Duodenal mucosa (tissue), 2 donors: ENCODE measurements around the gene MBL2.

Experiments used
- H3K27ac ChIP-seq: one replicate; pipeline ENCODE4 v1.7.0; 2013; ENCODE audit warnings: low read depth, low read length
- H3K27me3 ChIP-seq, 2 donors: one replicate each; pipeline ENCODE4 v1.7.0; 2013; ENCODE audit warnings: low read length in 2 of 2, control low read depth in 1 of 2; ENCODE audit not compliant: insufficient read depth in 2 of 2, control insufficient read depth in 1 of 2
- H3K36me3 ChIP-seq, 2 donors: one replicate each; pipeline ENCODE4 v1.7.0; 2013; ENCODE audit warnings: low read length in 2 of 2, control low read depth in 1 of 2; ENCODE audit not compliant: insufficient read depth in 2 of 2, control insufficient read depth in 1 of 2
- H3K4me1 ChIP-seq, 2 donors: one replicate each; pipeline ENCODE4 v1.7.0; 2013; ENCODE audit warnings: low read length in 2 of 2, control low read depth in 1 of 2; ENCODE audit not compliant: insufficient read depth in 2 of 2, control insufficient read depth in 1 of 2
- H3K4me3 ChIP-seq, 2 donors: one replicate each; pipeline ENCODE4 v1.7.0; 2013; ENCODE audit warnings: low read length in 2 of 2, low read depth in 1 of 2
- H3K9ac ChIP-seq, 2 donors: one replicate each; pipeline ENCODE4 v1.7.0; 2013; ENCODE audit warnings: low read length in 2 of 2, low read depth in 1 of 2
- H3K9me3 ChIP-seq, 2 donors: one replicate each; pipeline ENCODE4 v1.7.0; 2013; ENCODE audit warnings: low read length in 2 of 2, control low read depth in 1 of 2; ENCODE audit not compliant: control insufficient read depth in 1 of 2

The MBL2 gene

DNA sequence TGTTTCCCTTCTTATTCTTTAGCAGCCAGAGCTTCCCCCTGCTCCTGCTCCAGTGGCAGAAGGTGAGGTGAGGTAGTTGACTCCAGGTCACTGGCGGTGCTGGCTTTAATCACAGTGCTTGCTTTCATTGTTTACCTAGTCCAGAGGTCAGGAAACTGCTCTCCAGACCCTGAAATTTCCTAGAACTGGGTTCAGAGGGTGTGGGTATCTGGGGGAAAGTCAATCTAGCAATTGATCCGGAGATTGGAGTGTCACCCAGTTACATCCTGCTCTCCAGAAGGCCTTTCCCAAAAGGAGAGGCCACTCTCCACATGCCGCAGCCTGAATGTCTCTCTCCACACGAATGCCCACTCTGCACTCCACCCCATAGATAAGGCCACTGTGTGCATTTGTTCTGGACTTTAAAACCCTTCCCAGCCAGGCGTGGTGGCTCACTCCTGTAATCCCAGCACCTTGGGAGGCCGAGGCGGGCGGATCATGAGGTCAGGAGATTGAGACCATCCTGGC lies 2.1 kb upstream of the MBL2 start:
- Histone ChIP-seq H3K9ac (no peak overlapping the region), H3K4me3 (no peak overlapping the region), H3K9me3 (no peaks in the 10 kb centered on the region), H3K36me3 (no peaks in the 10 kb centered on the region), H3K4me1 (peaks cover 16 to 17% of the 10 kb centered on the region in 2 donors), H3K27me3 (no peaks in the 10 kb centered on the region), H3K27ac (no peak overlapping the region)

DNA sequence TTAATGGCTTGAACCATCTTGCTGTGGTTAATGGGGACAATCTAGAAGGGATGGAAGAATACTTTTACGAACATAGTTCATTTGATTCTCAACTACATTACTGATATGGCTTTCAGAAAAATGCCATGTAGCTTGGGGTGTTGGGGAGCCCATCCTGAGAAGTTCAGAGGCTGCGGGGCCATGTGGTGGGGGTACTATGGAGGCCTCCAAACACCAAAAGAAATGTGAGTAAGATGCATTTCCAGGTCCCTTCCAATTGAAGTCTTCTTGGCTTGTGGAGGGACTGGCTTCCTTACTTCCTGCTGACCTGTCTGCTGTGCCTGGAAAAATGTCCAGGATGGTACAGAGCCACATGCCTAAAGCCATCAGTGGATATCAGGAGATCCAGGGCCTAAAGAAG lies 1.6 kb upstream of the MBL2 start:
- H3K4me1 ChIP-seq: peaks cover 16 to 17% of the 10 kb centered on the region in 2 donors
- no peaks in the 10 kb centered on the region for H3K27me3 ChIP-seq
- H3K9me3 ChIP-seq: no peaks in the 10 kb centered on the region
- H3K4me3 ChIP-seq: no peak overlapping the region
- no peaks in the 10 kb centered on the region for H3K36me3 ChIP-seq
- H3K9ac ChIP-seq: no peak overlapping the region
- H3K27ac ChIP-seq: no peak overlapping the region

DNA sequence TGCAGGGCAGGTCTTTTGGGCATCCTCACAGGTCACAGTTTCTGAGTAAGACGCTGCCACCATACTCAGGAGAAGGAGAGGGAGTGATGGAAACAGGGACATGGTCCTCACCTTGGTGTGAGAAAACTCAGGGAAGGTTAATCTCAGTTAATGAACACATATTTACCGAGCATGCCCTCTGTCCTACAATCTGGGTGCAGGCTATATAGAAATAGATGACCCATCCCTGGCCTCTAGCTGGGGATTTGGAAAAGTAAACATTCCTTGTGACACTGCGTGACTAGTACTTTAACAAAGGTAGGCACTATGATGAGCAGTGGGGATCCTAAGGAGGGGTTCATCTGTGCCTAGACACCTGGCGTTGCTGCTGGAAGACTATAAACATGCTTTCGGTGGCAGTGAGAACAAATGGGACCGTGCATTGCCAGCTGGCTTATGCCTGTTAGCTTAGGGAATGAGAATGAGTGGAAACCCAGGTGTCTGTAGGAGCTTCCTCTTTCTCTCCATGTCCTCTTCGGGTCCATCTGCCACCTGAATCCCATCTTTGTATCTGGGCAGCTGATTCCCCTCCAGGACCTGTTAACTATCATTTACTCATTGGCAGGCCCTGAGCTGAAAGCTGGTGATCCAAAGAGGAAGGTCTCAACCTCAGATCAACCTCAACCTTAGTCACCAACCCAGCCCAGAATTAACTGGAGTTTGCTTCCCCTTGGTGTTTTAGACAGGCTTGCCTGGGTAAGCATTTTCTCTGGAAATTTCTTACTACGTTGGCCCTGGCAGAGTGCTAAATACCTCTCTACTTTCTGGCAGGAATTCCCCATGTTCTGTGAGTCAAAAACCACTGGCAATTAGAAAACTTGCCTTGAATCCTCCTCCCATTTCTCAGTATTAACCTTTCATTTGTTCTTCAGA lies 794 bp downstream of the MBL2 start:
- H3K4me1 ChIP-seq: peaks cover 16 to 17% of the 10 kb centered on the region in 2 donors
- no peak overlapping the region for H3K9ac ChIP-seq
- H3K9me3 ChIP-seq: no peaks in the 10 kb centered on the region
- H3K4me3 ChIP-seq: no peak overlapping the region
- no peak overlapping the region for H3K27ac ChIP-seq
- H3K36me3 ChIP-seq: no peaks in the 10 kb centered on the region
- no peaks in the 10 kb centered on the region for H3K27me3 ChIP-seq

DNA sequence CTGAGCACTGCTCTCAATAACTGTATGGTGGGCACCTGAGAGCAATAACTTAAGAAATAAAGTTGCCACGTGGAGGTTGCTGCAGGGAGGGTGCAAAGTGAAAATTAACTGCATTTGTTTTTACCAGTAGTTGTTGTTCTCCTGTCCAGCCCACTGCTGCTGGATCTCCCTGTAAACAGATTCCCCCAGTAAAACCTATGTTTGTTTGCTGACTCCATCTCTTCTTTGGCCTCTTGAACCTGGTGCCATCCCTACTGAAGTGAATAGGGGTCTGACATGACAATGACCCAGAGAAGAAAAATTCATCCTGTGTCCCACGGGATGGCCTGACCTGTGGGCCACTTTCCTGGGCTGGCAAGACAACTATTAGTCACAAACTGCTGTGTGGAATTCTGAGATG lies 1.7 kb downstream of the MBL2 start:
- no peak overlapping the region for H3K9ac ChIP-seq
- no peaks in the 10 kb centered on the region for H3K9me3 ChIP-seq
- peaks cover 16 to 17% of the 10 kb centered on the region in 2 donors for H3K4me1 ChIP-seq
- no peak overlapping the region for H3K4me3 ChIP-seq
- no peaks in the 10 kb centered on the region for H3K36me3 ChIP-seq
- H3K27me3 ChIP-seq: no peaks in the 10 kb centered on the region
- no peak overlapping the region for H3K27ac ChIP-seq

DNA sequence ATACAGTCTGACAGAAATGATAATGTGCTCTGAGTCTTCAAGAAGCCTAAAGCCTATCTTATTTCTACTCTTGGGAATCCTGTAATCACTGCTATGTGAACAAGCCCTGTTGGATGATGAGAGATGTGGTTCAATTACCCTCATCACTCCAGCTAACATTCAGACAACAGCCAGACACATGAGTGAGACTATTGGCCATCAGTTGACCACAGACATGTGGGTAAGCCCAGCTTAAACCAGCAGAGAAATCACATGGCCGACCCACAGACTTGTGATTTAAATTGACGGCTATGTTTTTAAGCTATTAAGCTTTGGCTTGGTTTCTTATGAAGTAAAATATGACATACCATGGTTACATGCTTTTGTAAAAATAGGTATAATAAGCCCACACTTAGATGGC lies 2.6 kb downstream of the MBL2 start:
- no peaks in the 10 kb centered on the region for H3K36me3 ChIP-seq
- H3K9me3 ChIP-seq: no peaks in the 10 kb centered on the region
- no peak overlapping the region for H3K9ac ChIP-seq
- no peak overlapping the region for H3K27ac ChIP-seq
- no peak overlapping the region for H3K4me3 ChIP-seq
- H3K27me3 ChIP-seq: no peaks in the 10 kb centered on the region
- H3K4me1 ChIP-seq: peaks cover 10 to 13% of the 10 kb centered on the region in 2 donors

DNA sequence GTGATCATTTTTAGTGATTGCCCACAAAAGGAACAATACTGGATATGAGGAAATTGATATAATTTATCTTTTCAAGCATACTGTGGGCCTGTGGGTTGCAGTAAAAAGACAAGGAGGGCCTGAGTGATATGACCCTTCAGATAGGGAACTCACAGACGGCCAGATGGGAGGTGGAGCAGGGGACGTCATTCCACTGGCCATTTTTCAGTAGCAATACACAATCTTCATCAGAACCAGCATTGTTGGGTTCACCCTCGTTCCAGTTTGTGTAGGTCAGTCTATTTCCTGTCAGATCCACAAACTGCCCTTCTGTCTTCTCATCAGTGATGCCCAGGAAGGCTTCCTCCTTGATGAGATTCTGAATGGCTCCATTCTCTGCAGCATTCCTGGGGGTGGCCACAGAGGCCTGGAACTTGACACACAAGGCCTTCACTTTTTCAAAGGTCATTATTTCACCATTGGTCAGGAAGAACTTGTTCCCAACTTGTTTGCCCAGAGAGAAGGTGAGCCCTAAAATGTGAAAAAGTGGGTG lies 4.5 kb downstream of the MBL2 start:
- H3K4me1 ChIP-seq: no peaks in the 10 kb centered on the region
- H3K4me3 ChIP-seq: no peak overlapping the region
- H3K36me3 ChIP-seq: no peaks in the 10 kb centered on the region
- H3K27me3 ChIP-seq: no peaks in the 10 kb centered on the region
- H3K27ac ChIP-seq: no peak overlapping the region
- H3K9ac ChIP-seq: no peak overlapping the region
- H3K9me3 ChIP-seq: no peaks in the 10 kb centered on the region

DNA sequence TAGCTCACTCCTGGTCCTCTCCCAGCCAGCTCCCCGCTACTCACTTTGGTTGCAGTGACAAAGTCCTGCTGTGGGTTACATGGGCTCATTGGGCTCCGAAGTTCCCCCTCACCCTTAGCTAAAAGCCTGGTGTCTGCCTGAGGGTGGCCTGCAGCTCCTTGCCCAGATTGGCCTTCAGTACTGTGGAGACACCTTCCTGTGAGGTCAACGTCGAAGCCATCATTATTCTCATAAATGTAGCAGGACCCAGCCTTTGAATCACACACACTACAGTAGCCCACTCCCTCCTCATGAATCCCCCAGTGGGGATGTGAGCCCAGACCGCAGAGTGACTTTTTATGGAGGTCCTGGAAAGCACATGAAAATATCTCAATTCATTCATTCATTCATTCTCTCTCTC lies 10.5 kb downstream of the MBL2 start:
- Histone ChIP-seq H3K27ac (no peak overlapping the region), H3K9me3 (no peaks in the 10 kb centered on the region), H3K4me3 (no peak overlapping the region), H3K36me3 (no peaks in the 10 kb centered on the region), H3K27me3 (no peaks in the 10 kb centered on the region), H3K4me1 (no peaks in the 10 kb centered on the region), H3K9ac (no peak overlapping the region)

DNA sequence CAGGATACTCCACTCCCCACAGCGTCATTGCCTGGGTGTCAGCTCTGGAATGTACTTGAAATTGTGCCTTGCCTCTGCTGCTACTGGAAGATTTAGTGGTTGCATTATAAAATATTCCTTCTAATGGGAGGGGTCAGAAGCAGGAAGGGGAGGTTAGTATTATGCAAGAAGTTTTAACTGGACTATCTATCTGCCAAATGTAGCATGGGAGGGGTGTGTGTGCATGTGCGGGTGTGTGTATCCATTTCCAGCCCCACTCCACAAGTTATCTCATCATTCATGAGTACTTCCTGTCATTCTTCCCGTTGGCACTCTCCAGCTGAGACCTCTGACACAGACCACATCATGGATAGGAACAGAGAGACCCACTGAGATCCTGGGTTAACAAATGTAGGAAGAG lies 13.4 kb downstream of the MBL2 start:
- no peak overlapping the region for H3K4me3 ChIP-seq
- H3K27ac ChIP-seq: no peak overlapping the region
- no peak overlapping the region for H3K9ac ChIP-seq
- no peaks in the 10 kb centered on the region for H3K36me3 ChIP-seq
- no peaks in the 10 kb centered on the region for H3K4me1 ChIP-seq
- no peaks in the 10 kb centered on the region for H3K9me3 ChIP-seq
- no peaks in the 10 kb centered on the region for H3K27me3 ChIP-seq

DNA sequence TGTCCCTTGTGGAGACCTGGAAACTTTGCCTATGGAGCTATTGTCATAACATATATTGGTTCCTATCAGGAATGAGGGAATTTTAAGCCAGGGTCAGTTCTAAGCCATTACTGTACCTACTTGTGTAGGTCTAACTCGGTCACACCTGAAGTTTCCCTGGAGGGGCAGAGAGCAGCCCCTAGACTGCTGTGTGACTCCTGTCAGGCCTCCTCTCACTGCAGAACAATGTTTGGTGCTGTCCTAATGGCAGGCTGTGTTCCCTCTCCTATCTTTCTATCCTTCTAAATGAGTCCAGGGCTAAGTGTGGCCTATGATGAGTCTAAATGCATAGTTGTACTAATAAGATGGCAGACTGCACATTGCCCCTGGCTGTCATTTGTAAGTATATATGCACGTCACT lies 14.2 kb downstream of the MBL2 start:
- H3K36me3 ChIP-seq: no peaks in the 10 kb centered on the region
- no peaks in the 10 kb centered on the region for H3K27me3 ChIP-seq
- H3K27ac ChIP-seq: no peak overlapping the region
- H3K9ac ChIP-seq: no peak overlapping the region
- no peak overlapping the region for H3K4me3 ChIP-seq
- H3K4me1 ChIP-seq: no peaks in the 10 kb centered on the region
- no peaks in the 10 kb centered on the region for H3K9me3 ChIP-seq

DNA sequence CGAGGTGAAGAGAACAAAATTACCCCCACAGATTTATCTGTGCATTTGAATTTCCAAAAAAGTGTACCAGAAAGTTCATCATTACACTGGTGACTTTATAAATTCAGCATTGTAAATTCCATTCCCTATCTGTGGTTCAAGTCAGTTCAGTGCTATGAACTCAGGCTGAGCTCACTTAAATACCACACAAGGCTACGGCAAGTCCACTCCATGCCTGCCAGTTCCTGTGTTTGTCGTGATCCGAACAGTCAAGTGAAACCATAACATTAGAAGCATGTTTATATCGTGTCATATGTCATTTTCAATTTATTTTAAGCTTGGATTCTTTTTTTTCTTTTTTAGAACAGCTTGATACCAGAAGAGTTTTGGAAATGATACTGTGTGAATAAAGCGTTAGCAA lies 14.8 kb downstream of the MBL2 start:
- Histone ChIP-seq H3K9ac (no peak overlapping the region), H3K36me3 (no peaks in the 10 kb centered on the region), H3K4me1 (no peaks in the 10 kb centered on the region), H3K9me3 (no peaks in the 10 kb centered on the region), H3K27ac (no peak overlapping the region), H3K4me3 (no peak overlapping the region), H3K27me3 (no peaks in the 10 kb centered on the region)
